Stimulated activated naive B cell treated with anti-CD40 and anti-IgM and Interleukin-4, amounts not matched to agents 10 μg/mL and 1 μg/mL and 100 μg/mL, for 72 hours (primary cell): ENCODE measurements around the gene TXNRD3.

Experiments used
- ATAC-seq, 2 donors: fragments of 150-1000 bp; cut with Tn5 transposase; replicated peaks; 2 replicates each; pipeline ENCODE4 v1.10.0; 2021; ENCODE audit warnings: moderate library complexity in 1 of 2
- DNase-seq: peaks from one replicate; pipeline ENCODE4 v3.0.0; 2021
- H3K27ac Mint-ChIP-seq: one replicate; pipeline ENCODE4 v1.8.0; 2022; ENCODE audit warnings: mild to moderate bottlenecking, mixed read lengths
- H3K27me3 Mint-ChIP-seq, 2 donors: one replicate each; pipeline ENCODE4 v1.8.0; 2022; ENCODE audit warnings: mixed read lengths in 2 of 2
- H3K36me3 Mint-ChIP-seq, 2 donors: one replicate each; pipeline ENCODE4 v1.8.0; 2022; ENCODE audit warnings: mixed read lengths in 2 of 2, mild to moderate bottlenecking in 1 of 2
- H3K4me1 Mint-ChIP-seq, 2 donors: one replicate each; pipeline ENCODE4 v1.8.0; 2022; ENCODE audit warnings: mixed read lengths in 2 of 2, mild to moderate bottlenecking in 1 of 2
- H3K4me3 Mint-ChIP-seq, 2 donors: one replicate each; pipeline ENCODE4 v1.8.0; 2022; ENCODE audit warnings: mild to moderate bottlenecking in 2 of 2, mixed read lengths in 2 of 2, moderate library complexity in 1 of 2
- H3K9me3 Mint-ChIP-seq, 2 donors: one replicate each; pipeline ENCODE4 v1.8.0; 2022; ENCODE audit warnings: mixed read lengths in 2 of 2, mild to moderate bottlenecking in 1 of 2

TXNRD3 gene

GRCh38 chr3:126665959-126666657, 11.2 kb upstream of the TXNRD3 start:
- Mint-ChIP-seq H3K4me3 (no peak overlapping the region), H3K9me3 (peaks cover 6 to 7% of the 10 kb centered on the region in 2 donors), H3K27ac (no peak overlapping the region)

GRCh38 chr3:126665221-126665936, 10.5 kb upstream of the TXNRD3 start:
- H3K4me1 Mint-ChIP-seq, result no peaks in the 10 kb centered on the region

More at GRCh38 chr3:126665959-126666657, 11.2 kb upstream of the TXNRD3 start:
- ATAC-seq (no peak), DNase-seq (no peak)
- Mint-ChIP-seq H3K4me1 (peaks cover 0 to under 1% of the 10 kb centered on the region in 2 donors), H3K27me3 (peaks cover 14 to 43% of the 10 kb centered on the region in 2 donors), H3K36me3 (no peaks in the 10 kb centered on the region)

GRCh38 chr3:126664591-126665214, 9.8 kb upstream of the TXNRD3 start:
- ATAC-seq, result no peak
- Mint-ChIP-seq H3K9me3 (peaks cover 4 to 8% of the 10 kb centered on the region in 2 donors), H3K4me1 (no peaks in the 10 kb centered on the region), H3K27ac (no peak overlapping the region), H3K4me3 (no peak overlapping the region), H3K36me3 (no peaks in the 10 kb centered on the region), H3K27me3 (peaks cover 24 to 57% of the 10 kb centered on the region in 2 donors)
- no peak for DNase-seq

More at GRCh38 chr3:126665221-126665936, 10.5 kb upstream of the TXNRD3 start:
- peaks cover 21 to 50% of the 10 kb centered on the region in 2 donors for H3K27me3 Mint-ChIP-seq
- no peak for DNase-seq
- no peak overlapping the region for H3K4me3 Mint-ChIP-seq
- no peak overlapping the region for H3K27ac Mint-ChIP-seq
- ATAC-seq, result no peak
- H3K9me3 Mint-ChIP-seq, result peaks cover 4 to 10% of the 10 kb centered on the region in 2 donors
- H3K36me3 Mint-ChIP-seq, result no peaks in the 10 kb centered on the region

- H3K27me3 Mint-ChIP-seq, result peaks cover 24 to 57% of the 10 kb centered on the region in 2 donors
- H3K27ac Mint-ChIP-seq, result no peak overlapping the region
- H3K36me3 Mint-ChIP-seq, result no peaks in the 10 kb centered on the region
- no peak overlapping the region for H3K4me3 Mint-ChIP-seq
- DNase-seq (no peak), ATAC-seq (no peak)
- H3K4me1 Mint-ChIP-seq, result no peaks in the 10 kb centered on the region
- peaks cover 4 to 5% of the 10 kb centered on the region in 2 donors for H3K9me3 Mint-ChIP-seq
Observed at GRCh38 chr3:126663750-126664149, 8.8 kb upstream of the TXNRD3 start.

DNA sequence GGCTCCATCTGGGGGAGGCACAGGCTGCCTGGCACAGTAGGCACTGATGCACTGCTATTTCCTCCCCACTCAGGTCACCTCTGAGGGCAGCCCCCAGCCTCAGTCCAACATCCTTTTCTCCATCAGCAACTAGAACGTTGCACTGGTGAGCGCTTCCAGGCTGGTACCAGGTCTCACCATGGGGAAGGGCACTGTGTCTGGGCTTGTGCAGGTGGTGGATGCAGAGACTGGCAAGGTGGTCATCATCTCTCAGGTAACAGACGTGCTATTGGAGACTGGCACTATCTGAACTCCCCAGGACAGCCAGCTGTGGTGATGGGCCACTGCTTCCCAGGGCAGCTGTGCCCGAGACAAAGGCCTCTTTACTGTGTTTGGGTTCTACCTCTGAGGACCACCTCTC, 8.3 kb upstream of the TXNRD3 start:
- ATAC-seq, result no peak
- Mint-ChIP-seq H3K4me3 (no peak overlapping the region), H3K27me3 (peaks cover 24 to 58% of the 10 kb centered on the region in 2 donors), H3K27ac (no peak overlapping the region), H3K4me1 (no peaks in the 10 kb centered on the region), H3K9me3 (peaks cover 4 to 5% of the 10 kb centered on the region in 2 donors), H3K36me3 (no peaks in the 10 kb centered on the region)
- no peak for DNase-seq

DNA sequence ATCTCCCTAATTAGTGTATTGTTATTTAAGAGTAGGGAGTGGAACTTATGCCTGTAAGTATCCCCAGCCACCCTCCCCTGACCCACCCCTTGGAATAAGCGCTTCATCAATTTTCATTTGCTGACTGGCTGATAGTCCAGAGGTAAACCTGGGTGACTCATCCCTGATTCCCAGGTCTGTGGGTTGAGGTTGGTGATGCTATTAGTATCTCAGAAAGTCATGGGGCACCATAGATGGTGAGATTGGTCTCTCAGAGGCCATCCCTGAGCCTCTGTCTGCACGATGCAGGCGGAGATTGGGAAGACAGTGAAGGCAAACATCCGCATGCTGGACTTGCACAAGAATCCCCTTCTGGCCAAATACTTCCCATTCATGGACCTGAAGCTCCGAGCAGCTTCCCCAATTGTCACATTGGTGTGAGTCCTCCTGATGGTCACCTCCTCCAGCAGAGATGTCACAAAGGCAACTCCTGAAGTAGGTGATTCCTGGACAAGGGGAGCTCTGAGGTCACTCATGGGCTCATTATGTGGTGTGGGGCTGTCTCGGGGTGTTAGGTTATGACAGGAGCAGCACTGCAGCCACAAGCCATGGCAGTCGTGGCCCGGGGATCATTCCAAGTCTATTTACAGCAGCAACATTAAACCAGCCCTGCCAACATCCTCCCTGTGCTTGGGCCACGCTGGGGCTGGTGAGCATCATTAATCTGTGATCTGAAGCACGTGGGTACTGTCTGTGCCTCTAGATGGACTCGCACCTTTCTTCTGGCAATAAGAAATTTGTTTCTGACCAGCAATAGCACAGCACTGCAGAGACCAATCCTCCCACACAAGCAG, 6.8 kb upstream of the TXNRD3 start:
- H3K4me3 Mint-ChIP-seq, result no peak overlapping the region
- DNase-seq (no peak), ATAC-seq (no peak)
- no peaks in the 10 kb centered on the region for H3K4me1 Mint-ChIP-seq
- H3K27ac Mint-ChIP-seq, result no peak overlapping the region
- no peaks in the 10 kb centered on the region for H3K36me3 Mint-ChIP-seq
- H3K27me3 Mint-ChIP-seq, result peaks cover 28 to 67% of the 10 kb centered on the region in 2 donors
- H3K9me3 Mint-ChIP-seq, result peaks cover 4 to 5% of the 10 kb centered on the region in 2 donors

GRCh38 chr3:126659915-126660886, 5.3 kb upstream of the TXNRD3 start:
- Mint-ChIP-seq H3K9me3 (peaks cover 1 to 5% of the 10 kb centered on the region in 2 donors), H3K4me3 (no peak overlapping the region), H3K27me3 (peaks cover 33 to 52% of the 10 kb centered on the region in 2 donors), H3K4me1 (no peaks in the 10 kb centered on the region), H3K36me3 (no peaks in the 10 kb centered on the region), H3K27ac (no peak overlapping the region)
- DNase-seq (no peak), ATAC-seq (peak in 1 of 2 donors; percentile 31)

- Mint-ChIP-seq H3K9me3 (peaks cover 1 to 5% of the 10 kb centered on the region in 2 donors), H3K4me1 (peaks cover 0 to 2% of the 10 kb centered on the region in 2 donors), H3K27me3 (peaks cover 27 to 44% of the 10 kb centered on the region in 2 donors), H3K4me3 (no peak overlapping the region), H3K36me3 (no peaks in the 10 kb centered on the region), H3K27ac (no peak overlapping the region)
- DNase-seq (no peak), ATAC-seq (no peak)
Observed at GRCh38 chr3:126658584-126658983, 3.7 kb upstream of the TXNRD3 start.

DNA sequence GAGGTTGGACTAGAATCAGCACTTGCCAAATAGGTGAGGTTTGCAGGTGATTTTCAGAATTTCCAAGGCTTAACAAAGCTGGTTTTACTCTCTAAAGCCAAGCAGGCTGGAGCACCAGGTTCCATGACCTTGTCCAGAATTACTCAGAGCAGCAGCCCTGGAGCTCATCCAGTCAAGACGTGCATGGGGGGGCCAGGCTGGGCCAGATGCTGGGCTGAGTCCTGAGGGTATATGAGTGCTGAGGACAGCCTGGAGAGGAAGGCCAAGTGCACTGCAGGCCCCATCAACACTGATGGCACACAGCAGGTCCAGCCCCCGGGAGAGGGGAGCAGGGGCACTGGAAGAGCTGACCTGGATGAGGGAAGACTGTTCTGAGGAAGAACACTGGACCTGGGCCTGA, 3.0 kb upstream of the TXNRD3 start:
- no peak overlapping the region for H3K4me3 Mint-ChIP-seq
- peaks cover 32 to 37% of the 10 kb centered on the region in 2 donors for H3K27me3 Mint-ChIP-seq
- no peak overlapping the region for H3K27ac Mint-ChIP-seq
- DNase-seq (no peak), ATAC-seq (no peak)
- no peaks in the 10 kb centered on the region for H3K36me3 Mint-ChIP-seq
- H3K9me3 Mint-ChIP-seq, result peaks cover 1 to 5% of the 10 kb centered on the region in 2 donors
- H3K4me1 Mint-ChIP-seq, result peaks cover 0 to 2% of the 10 kb centered on the region in 2 donors

DNA sequence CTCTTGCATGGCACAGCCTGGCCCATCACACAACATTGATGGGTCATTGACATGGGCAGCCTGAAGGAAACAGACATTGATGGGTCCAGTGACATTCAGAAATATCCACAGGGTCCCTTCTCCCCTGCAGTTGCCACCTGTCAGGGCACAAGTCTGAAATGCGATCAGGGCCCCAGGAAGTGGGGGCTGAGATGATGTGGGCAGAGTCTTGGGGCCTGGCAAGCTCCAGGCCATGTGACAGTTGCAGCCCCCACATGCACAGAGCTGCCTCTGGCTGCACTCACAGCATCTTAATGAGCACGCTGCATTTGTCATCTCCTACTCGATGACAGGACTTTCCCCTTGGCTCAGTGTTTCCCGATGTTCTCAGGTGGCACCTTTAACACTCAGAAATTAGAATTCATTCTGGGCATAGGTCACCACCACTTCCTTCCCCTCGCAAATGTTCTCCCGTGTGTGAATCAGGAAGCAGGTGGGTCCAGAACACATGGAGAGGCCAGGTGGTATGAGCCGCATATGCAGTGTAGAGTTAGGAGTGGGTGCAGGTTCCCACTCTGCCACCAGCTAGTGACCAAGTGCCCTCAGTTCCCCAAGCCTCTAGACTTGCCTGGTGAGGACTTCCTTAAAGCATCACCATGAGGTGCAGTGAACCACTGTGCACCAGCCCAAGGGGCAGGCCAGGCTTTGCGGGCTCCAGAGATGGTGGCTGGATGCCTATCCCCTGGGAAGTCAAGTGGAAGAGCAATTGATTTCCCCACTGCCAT, 1.6 kb upstream of the TXNRD3 start:
- H3K36me3 Mint-ChIP-seq, result no peaks in the 10 kb centered on the region
- DNase-seq, result no peak
- H3K4me1 Mint-ChIP-seq, result peaks cover 0 to 2% of the 10 kb centered on the region in 2 donors
- no peak for ATAC-seq
- H3K4me3 Mint-ChIP-seq, result no peak overlapping the region
- peaks cover 28 to 32% of the 10 kb centered on the region in 2 donors for H3K27me3 Mint-ChIP-seq
- H3K9me3 Mint-ChIP-seq, result peaks cover 1 to 5% of the 10 kb centered on the region in 2 donors
- H3K27ac Mint-ChIP-seq, result no peak overlapping the region

- Mint-ChIP-seq H3K27ac (no peak overlapping the region), H3K27me3 (peaks cover 21 to 28% of the 10 kb centered on the region in 2 donors), H3K36me3 (no peaks in the 10 kb centered on the region), H3K9me3 (no peaks in the 10 kb centered on the region), H3K4me3 (no peak overlapping the region), H3K4me1 (peaks cover 0 to 2% of the 10 kb centered on the region in 2 donors)
- ATAC-seq (no peak), DNase-seq (no peak)
Observed at GRCh38 chr3:126655887-126656286, 963 bp upstream of the TXNRD3 start.

DNA sequence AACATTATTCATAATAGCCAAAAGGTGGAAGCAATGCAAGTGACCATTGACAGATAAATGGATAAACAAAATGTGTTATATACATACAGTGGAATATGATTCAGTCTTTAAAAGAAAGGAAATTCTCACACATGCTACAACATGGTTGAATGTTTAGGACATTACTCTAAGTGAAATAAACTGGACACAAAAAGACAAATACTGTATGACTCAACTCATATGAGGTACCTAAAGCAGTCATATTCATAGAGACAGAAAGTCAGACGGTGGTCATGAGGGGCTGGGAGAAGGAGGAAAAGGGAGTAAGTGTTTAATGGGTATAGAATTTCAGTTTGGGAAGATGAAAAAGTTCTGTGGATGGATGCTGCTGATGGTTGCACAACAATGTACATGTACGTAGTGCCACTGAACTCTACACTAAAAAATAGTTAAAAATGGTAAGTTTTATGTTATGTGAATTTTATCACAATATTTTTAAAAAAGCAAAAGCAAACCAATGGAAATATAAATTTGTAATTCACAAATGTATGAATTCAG, 5.3 kb downstream of the TXNRD3 start:
- DNase-seq (no peak), ATAC-seq (no peak)
- Mint-ChIP-seq H3K36me3 (no peaks in the 10 kb centered on the region), H3K27ac (no peak overlapping the region), H3K27me3 (peaks cover 0 to 22% of the 10 kb centered on the region in 2 donors), H3K9me3 (no peaks in the 10 kb centered on the region), H3K4me1 (no peaks in the 10 kb centered on the region), H3K4me3 (no peak overlapping the region)
